ENCODE data around the gene DPH2.

- TF ChIP-seq CTCF (IDR thresholded peaks at IDR 0.05; ENCODE audit: control extremely low read depth in 1 of 3, insufficient read depth in 1 of 3, low read depth in 1 of 3, low read length in 3 of 3), result no peak
- no peak for TF ChIP-seq BACH1 (IDR thresholded peaks at IDR 0.05; ENCODE audit: low read length)
- no peak for TF ChIP-seq GTF2F1 (IDR thresholded peaks at IDR 0.05; ENCODE audit: borderline replicate concordance, low read depth, low read length)
- TF ChIP-seq MAX (IDR thresholded peaks at IDR 0.05), result no peak
- no peak for TF ChIP-seq EP300 (IDR thresholded peaks at IDR 0.05; ENCODE audit: borderline replicate concordance in 1 of 2, low read depth in 2 of 2, low read length in 2 of 2)
- TF ChIP-seq SRF (IDR thresholded peaks at IDR 0.05; ENCODE audit: low read depth, low read length), result no peak
- TF ChIP-seq RAD21 (IDR thresholded peaks at IDR 0.05 in 1 of 2, conservative IDR thresholded peaks at IDR 0.05 in 1 of 2; ENCODE audit: low read depth in 2 of 2, low read length in 2 of 2), result no peak
- no peak for TF ChIP-seq POLR2A (IDR thresholded peaks at IDR 0.05; ENCODE audit: control extremely low read depth in 1 of 2, low read depth in 2 of 2, low read length in 2 of 2)
Observed at GRCh38 chr1:43993206-43993914, 23.6 kb downstream of the DPH2 start.

Measured in H1 (cell line).